GM19468 (cell line): ENCODE results near the gene SPINK6.
A peak's percentile ranks its signal among the peaks of the same experiment; 100 is the strongest.

ENCODE experiments used
- ATAC-seq: cut with Tn5 transposase; IDR thresholded peaks from one replicate; pipeline ENCODE4 v1.9.1; 2021; ENCODE audit warnings: mild to moderate bottlenecking, moderate library complexity, moderate number of reproducible peaks; ENCODE audit not compliant: unreplicated experiment; ENCODE audit errors: extremely low read depth

Gene SPINK6

GRCh38 chr5:148202531-148203203 is at the start of gene SPINK6:
Gene SPINK6, plus strand, starts transcription at chr5:148203042. Its CDS starts 55 bp downstream, at chr5:148203097.
- ATAC-seq, result no peak

GRCh38 chr5:148156609-148157008 is 46.2 kb upstream of the SPINK6 start:
- ATAC-seq, result no peak

GRCh38 chr5:148162038-148162437 is 40.8 kb upstream of the SPINK6 start:
- ATAC-seq, result no peak

GRCh38 chr5:148163345-148163744 is 39.5 kb upstream of the SPINK6 start:
- ATAC-seq, result no peak

DNA sequence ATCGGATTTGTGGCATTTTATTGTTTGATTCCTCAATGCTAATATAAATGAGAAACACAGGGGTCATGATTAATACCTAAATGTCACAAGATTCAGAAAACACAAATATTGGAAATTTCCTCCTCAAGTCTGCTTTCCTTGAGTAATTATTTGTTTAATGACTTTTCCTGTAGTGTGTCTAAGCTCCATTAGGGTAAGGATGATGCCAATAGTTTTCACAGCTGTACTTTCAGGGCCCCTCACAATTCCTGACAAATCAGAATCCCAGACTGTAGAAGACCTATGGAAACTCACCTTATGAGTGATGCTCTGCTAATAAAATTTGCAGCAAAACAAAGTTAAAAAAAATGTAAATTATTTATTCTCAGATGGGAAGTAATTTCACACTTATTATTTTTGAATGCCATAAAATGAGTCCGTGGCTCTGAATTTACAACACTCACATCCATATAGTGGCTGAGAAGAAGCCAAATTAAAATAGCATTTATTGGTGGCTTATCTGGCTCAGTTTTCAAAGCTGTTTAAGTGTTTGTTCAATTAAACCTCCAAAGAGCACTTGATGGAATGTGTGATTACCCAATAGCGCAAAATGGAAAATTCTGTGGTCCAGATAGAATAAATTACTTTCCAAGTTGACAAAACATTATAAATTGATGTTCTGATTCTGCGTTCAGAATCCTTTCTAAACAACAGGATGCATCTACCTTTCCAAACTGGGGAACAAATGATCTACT is 36.1 kb upstream of the SPINK6 start:
- no peak for ATAC-seq

- no peak for ATAC-seq
Measured at GRCh38 chr5:148168246-148168645, 34.6 kb upstream of the SPINK6 start, which contains the start of gene SPINK14. Gene SPINK14, plus strand, starts transcription at chr5:148168546. Its CDS starts 1,187 bp downstream, at chr5:148169733.

GRCh38 chr5:148172377-148172776 is 30.5 kb upstream of the SPINK6 start:
- no peak for ATAC-seq

DNA sequence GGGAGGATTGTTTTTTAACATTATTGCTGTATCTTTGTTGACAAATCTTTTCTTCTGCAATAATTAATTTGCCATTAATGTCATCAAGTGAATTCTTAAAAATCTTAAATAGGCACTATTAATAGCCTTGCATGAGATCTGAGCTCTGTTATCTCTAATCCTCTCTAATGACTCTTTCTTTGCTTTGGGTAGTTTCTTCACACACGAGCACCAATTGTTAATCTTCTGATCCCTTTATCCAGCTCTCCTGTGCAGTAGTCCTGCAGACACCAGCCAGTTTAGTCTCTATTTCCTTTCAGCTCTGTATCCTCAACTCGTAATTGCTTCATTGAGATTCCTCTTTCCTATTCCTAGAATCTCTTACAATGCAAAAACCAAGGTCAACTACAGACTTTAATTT is 26.4 kb upstream of the SPINK6 start:
- ATAC-seq, result no peak

- no peak for ATAC-seq
Measured at GRCh38 chr5:148177207-148177606, 25.6 kb upstream of the SPINK6 start.

- ATAC-seq, result peak; percentile 59
Measured at GRCh38 chr5:148179234-148179824, 23.5 kb upstream of the SPINK6 start.

- no peak for ATAC-seq
Measured at GRCh38 chr5:148186248-148187003, 16.4 kb upstream of the SPINK6 start.

DNA sequence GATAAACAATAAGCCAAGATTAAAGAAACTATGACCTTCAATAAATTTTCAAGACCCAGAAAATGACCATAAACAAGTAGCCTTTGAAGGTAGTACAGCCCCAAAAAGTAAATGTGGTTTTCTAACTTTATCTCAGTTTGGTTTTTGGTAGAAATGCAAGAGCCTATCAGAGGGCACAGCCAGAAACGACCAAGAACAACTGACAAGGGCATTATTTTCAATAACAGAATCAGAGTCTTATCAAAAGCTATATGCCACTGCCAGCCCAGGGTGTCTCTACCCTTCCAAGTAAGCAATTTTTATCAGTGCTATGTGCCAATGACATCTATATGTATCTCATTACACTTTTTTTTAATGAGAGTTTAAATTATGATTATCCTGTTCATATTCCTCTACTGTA is 11.8 kb upstream of the SPINK6 start:
- no peak for ATAC-seq

DNA sequence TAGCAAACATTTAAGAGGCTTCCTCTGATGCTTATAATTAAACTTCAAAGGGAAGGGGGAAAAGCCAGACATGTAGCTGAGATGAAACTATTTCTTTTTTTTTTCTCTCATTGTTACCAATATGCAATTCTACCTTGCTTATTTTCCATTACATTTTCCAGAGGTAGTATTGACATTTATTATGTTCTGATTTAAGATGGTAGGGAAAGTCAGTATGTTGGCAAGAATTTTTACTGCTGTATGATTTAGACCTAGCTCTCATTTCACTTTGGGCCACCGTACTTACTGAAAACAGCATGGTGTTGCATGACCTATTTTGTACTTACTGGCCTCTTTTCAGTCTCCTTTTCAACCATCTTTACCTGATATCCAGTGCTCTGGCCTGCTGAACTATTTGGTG is 9.6 kb upstream of the SPINK6 start:
- no peak for ATAC-seq

DNA sequence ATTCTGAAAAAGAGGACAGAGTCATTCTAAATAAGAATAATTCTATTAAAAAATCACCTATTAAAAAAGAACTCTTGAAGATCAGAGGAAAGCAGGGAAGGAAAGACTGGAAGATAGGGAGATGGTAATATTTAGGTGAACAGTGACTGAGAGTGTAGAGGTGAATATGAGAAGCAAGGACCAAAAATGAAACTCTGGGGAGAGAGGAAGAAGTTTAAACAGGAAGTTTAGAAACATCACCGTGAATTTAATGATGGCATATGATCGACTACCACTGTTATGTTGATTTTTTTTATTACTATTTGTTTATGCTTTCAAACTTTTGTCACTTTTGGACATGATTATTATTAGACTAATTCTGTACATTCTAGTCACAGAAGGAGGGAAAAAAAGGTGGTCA is 1.7 kb upstream of the SPINK6 start:
- no peak for ATAC-seq

- ATAC-seq, result no peak
Measured at GRCh38 chr5:148205044-148205806, 2.4 kb downstream of the SPINK6 start.

GRCh38 chr5:148205865-148206264 is 3.0 kb downstream of the SPINK6 start:
- no peak for ATAC-seq

DNA sequence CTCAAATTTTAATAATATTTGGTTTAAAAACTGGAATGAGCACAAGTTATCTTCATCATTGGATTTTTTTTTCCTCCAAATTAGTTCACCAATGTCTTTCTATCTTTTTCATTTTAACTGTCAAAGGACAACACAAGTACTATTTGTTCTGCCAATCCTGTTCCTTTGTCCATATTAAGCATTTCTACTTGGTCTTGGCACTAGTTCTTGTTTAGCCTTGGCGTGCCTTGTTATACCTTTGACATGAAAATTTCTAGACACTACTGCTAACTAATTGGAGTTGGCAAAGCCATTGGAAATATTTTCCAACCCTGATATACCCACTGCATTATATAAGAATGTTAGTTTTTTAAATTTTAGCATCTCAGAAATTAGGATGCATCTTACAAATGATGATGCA is 3.8 kb downstream of the SPINK6 start:
- no peak for ATAC-seq

- no peak for ATAC-seq
Measured at GRCh38 chr5:148208226-148208625, 5.4 kb downstream of the SPINK6 start.

DNA sequence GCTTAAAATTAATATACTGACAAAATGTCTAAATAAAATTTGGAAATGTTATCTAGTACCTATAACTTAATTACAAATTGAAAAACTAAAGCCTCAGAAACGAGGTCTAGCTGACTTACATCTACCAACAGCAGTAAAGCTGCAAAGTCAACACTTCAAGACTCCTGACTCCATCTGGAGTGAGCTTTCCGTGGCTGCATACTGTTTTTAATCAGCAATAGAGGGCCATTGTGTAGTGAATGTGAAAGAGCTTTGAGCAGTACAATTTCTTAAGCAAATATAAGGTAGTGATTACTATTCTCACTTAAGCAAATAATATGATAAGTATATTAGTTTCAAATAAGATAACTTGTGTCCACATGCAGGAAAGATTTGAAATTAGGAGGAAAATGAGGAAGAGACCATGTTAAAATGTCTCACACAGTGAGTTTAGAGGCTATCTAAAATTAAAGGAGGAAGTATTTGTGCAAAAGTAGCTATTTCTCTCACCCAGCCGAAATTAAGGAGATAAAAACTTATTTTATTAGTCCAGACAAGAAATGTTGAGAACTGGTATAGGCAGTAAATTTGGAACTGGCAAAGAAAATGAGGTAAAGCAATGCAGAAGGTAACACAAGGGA is 6.4 kb downstream of the SPINK6 start:
- no peak for ATAC-seq
